HepG2 (cell line): ENCODE measurements around the gene GPBP1. TPM values are rescaled to one million over a fixed set of nuclear protein-coding genes. Genes with fewer than 3 reads are reported as not detected.
A peak's percentile ranks its signal among the peaks of the same experiment; 100 is the strongest.

Experiments used
- CHD4 ChIP-seq: fragments of 200-600 bp; sonication (generic); IDR thresholded peaks from 2 replicates; pipeline ENCODE4 v1.7.0; 2017; ENCODE audit warnings: mild to moderate bottlenecking, low read length, borderline replicate concordance
- DRAP1 ChIP-seq: IDR thresholded peaks from 2 replicates; pipeline ENCODE4 v1.6.1; 2016; ENCODE audit warnings: missing genetic modification reagents, missing compliant biosample characterization
- FOXC1 ChIP-seq: sonication (generic); formaldehyde crosslinking; IDR thresholded peaks from 2 replicates; pipeline ENCODE4 v1.8.0; 2022; ENCODE audit warnings: mild to moderate bottlenecking, missing genetic modification reagents, borderline replicate concordance
- GLMP ChIP-seq: sonication (generic); formaldehyde crosslinking; IDR thresholded peaks from 2 replicates; pipeline ENCODE4 v1.9.0; 2021; ENCODE audit warnings: missing genetic modification reagents, mild to moderate bottlenecking, borderline replicate concordance
- GPN1 ChIP-seq: sonication (generic); formaldehyde crosslinking; IDR thresholded peaks from 2 replicates; pipeline ENCODE4 v1.5.1; 2020; ENCODE audit warnings: missing genetic modification reagents, borderline replicate concordance
- HIVEP1 ChIP-seq: sonication (generic); formaldehyde crosslinking; IDR thresholded peaks from 2 replicates; pipeline ENCODE4 v1.4.0; 2020; ENCODE audit warnings: mild to moderate bottlenecking, missing genetic modification reagents
- HOXA3 ChIP-seq: sonication (generic); formaldehyde crosslinking; IDR thresholded peaks from 2 replicates; pipeline ENCODE4 v1.5.0; 2020; ENCODE audit warnings: missing genetic modification reagents
- IRX3 ChIP-seq: sonication (generic); formaldehyde crosslinking; IDR thresholded peaks from 2 replicates; pipeline ENCODE4 v1.8.1; 2023; ENCODE audit warnings: mild to moderate bottlenecking, low read depth, missing genetic modification reagents, borderline replicate concordance
- KLF12 ChIP-seq: sonication (generic); formaldehyde crosslinking; IDR thresholded peaks from 2 replicates; pipeline ENCODE4 v1.4.0; 2020; ENCODE audit warnings: missing genetic modification reagents, borderline replicate concordance
- KMT2A ChIP-seq: sonication (generic); formaldehyde crosslinking; IDR thresholded peaks from 2 replicates; pipeline ENCODE4 v1.4.0; 2020; ENCODE audit warnings: missing genetic modification reagents
- KMT2B ChIP-seq: IDR thresholded peaks from 2 replicates; pipeline ENCODE4 v1.6.1; 2016; ENCODE audit warnings: missing genetic modification reagents, missing compliant biosample characterization
- NR3C1 ChIP-seq: sonication (generic); formaldehyde crosslinking; IDR thresholded peaks from 2 replicates; pipeline ENCODE4 v1.4.0; 2020; ENCODE audit warnings: missing genetic modification reagents
- PLRG1 ChIP-seq: fragments of 450-650 bp; conservative IDR thresholded peaks from 2 replicates; pipeline ENCODE4 v1.6.1; 2016
- SOX13 ChIP-seq, 3 experiments: fragments of 450-650 bp in 1 of 3; sonication (generic) in 1 of 3; formaldehyde crosslinking in 1 of 3; IDR thresholded peaks in 2 of 3; conservative IDR thresholded peaks in 1 of 3; 2 replicates each; pipeline versions ENCODE4 v1.5.0 to v1.6.1; 2016 to 2020; ENCODE audit warnings: antibody characterized with exemption in 1 of 3, mild to moderate bottlenecking in 1 of 3, missing compliant biosample characterization in 1 of 3, missing genetic modification reagents in 1 of 3, moderate library complexity in 1 of 3
- SRSF4 ChIP-seq: fragments of 200-400 bp; formaldehyde crosslinking; IDR thresholded peaks from one replicate; pipeline ENCODE4 v1.6.1; 2018; ENCODE audit warnings: mild to moderate bottlenecking, low read depth, low read length, moderate library complexity; ENCODE audit not compliant: poor library complexity, severe bottlenecking
- TAF15 ChIP-seq: fragments of 200-400 bp; formaldehyde crosslinking; IDR thresholded peaks from one replicate; pipeline ENCODE4 v1.6.1; 2018; ENCODE audit warnings: mild to moderate bottlenecking, low read depth, low read length; ENCODE audit not compliant: poor library complexity, severe bottlenecking
- TEAD2 ChIP-seq: sonication (generic); formaldehyde crosslinking; IDR thresholded peaks from 2 replicates; pipeline ENCODE4 v1.9.0; 2021; ENCODE audit warnings: missing genetic modification reagents
- ZBTB42 ChIP-seq: sonication (generic); formaldehyde crosslinking; IDR thresholded peaks from 2 replicates; pipeline ENCODE4 v1.5.0; 2020; ENCODE audit warnings: mild to moderate bottlenecking, missing genetic modification reagents
- ZBTB8A ChIP-seq: sonication (generic); formaldehyde crosslinking; IDR thresholded peaks from 2 replicates; pipeline ENCODE4 v1.4.0; 2020; ENCODE audit warnings: mild to moderate bottlenecking, low read depth, missing genetic modification reagents, borderline replicate concordance
- ZNF317 ChIP-seq: sonication (generic); formaldehyde crosslinking; IDR thresholded peaks from 2 replicates; pipeline ENCODE4 v1.5.0; 2020; ENCODE audit warnings: mild to moderate bottlenecking, missing genetic modification reagents
- ZNF615 ChIP-seq: sonication (generic); formaldehyde crosslinking; IDR thresholded peaks from 2 replicates; pipeline ENCODE4 v1.5.0; 2020; ENCODE audit warnings: mild to moderate bottlenecking, missing genetic modification reagents, borderline replicate concordance
- ZNF619 ChIP-seq: sonication (generic); formaldehyde crosslinking; IDR thresholded peaks from 2 replicates; pipeline ENCODE4 v1.4.0; 2020; ENCODE audit warnings: mild to moderate bottlenecking, missing genetic modification reagents
- ZNF746 ChIP-seq: sonication (generic); formaldehyde crosslinking; IDR thresholded peaks from 2 replicates; pipeline ENCODE4 v1.8.0; 2022; ENCODE audit warnings: mild to moderate bottlenecking, missing genetic modification reagents
- ZNF747 ChIP-seq: sonication (generic); formaldehyde crosslinking; IDR thresholded peaks from 2 replicates; pipeline ENCODE4 v1.8.1; 2023; ENCODE audit warnings: missing genetic modification reagents, mild to moderate bottlenecking, borderline replicate concordance
- ZNF75D ChIP-seq: sonication (generic); formaldehyde crosslinking; IDR thresholded peaks from 2 replicates; pipeline ENCODE4 v1.8.1; 2023; ENCODE audit warnings: missing genetic modification reagents, mild to moderate bottlenecking, borderline replicate concordance
- polyA plus RNA-seq, 8 experiments: library from polyadenylated mRNA; depleted of rRNA in 3 of 8; stranded (reverse) in 7 of 8; unstranded in 1 of 8; fragments of >200 nt; fragmentation: Illumina TruSeq in 4 of 8; extraction: Trizol in 4 of 8; gene quantifications; 2 replicates each; pipeline versions ENCODE4 v1.2.1 to v1.2.3, GENCODE V29; 2011 to 2016; ENCODE audit warnings: low read depth in 4 of 8, missing spikeins in 1 of 8, mixed read lengths in 1 of 8; ENCODE audit not compliant: insufficient read depth in 1 of 8
- total RNA-seq, 5 experiments: library from RNA; depleted of rRNA; stranded (reverse); fragments of >200 nt; fragmentation: Illumina TruSeq; extraction: Trizol; gene quantifications; 2 replicates each; pipeline ENCODE4 v1.2.3, GENCODE V29; 2016; ENCODE audit warnings: low read depth in 1 of 5
- TF ChIP-seq, protein P1 (sequence below): sonication (generic); formaldehyde crosslinking; IDR thresholded peaks from 2 replicates; pipeline ENCODE4 v1.4.0; 2020; ENCODE audit warnings: missing genetic modification reagents, borderline replicate concordance

The GPBP1 gene
- total and polyA plus RNA-seq, 2 of the 13 experiments (the other 11 are each of a cell fraction or from before 2014, with no cell fraction given): 27.1 to 72.2 TPM

GRCh38 chr5:57173319-57174127 lies at the start of gene GPBP1 (continued):
- no peak for TF ChIP-seq SOX13 (IDR thresholded peaks at IDR 0.05)
- TF ChIP-seq SOX13 (CRISPR knock-in tag; conservative IDR thresholded peaks at IDR 0.05 in 1 of 2, IDR thresholded peaks at IDR 0.05 in 1 of 2): peak in 1 of 2 experiments; percentile 71; a peak in 2 of 4 replicates
- TF ChIP-seq ZBTB42 (CRISPR knock-in tag): peak; percentile 57; the same call in 1 of the 2 replicates
- no peak for TF ChIP-seq GPN1 (CRISPR knock-in tag)
- TF ChIP-seq ZNF746 (CRISPR knock-in tag): 0 out of 2 replicates have a peak, but pooled peaks have one; percentile 14
- peak; percentile 83 for TF ChIP-seq KMT2A (CRISPR knock-in tag)
- no peak for TF ChIP-seq ZNF317
- no peak for TF ChIP-seq TAF15
- no peak for TF ChIP-seq ZNF615 (CRISPR knock-in tag)
- TF ChIP-seq KLF12: peak; percentile 83
- TF ChIP-seq ZBTB8A (CRISPR knock-in tag): no peak
- TF ChIP-seq DRAP1: no peak; the same call in 1 of the 2 replicates
- no peak for TF ChIP-seq SRSF4
- peak; percentile 76 for TF ChIP-seq KMT2B
- peak; percentile 100 for TF ChIP-seq HIVEP1 (CRISPR knock-in tag)
- no peak for TF ChIP-seq ZNF75D (CRISPR knock-in tag)
- no peak for TF ChIP-seq CHD4
- peak; percentile 94 for TF ChIP-seq HOXA3 (CRISPR knock-in tag)
- TF ChIP-seq, protein P1, sequence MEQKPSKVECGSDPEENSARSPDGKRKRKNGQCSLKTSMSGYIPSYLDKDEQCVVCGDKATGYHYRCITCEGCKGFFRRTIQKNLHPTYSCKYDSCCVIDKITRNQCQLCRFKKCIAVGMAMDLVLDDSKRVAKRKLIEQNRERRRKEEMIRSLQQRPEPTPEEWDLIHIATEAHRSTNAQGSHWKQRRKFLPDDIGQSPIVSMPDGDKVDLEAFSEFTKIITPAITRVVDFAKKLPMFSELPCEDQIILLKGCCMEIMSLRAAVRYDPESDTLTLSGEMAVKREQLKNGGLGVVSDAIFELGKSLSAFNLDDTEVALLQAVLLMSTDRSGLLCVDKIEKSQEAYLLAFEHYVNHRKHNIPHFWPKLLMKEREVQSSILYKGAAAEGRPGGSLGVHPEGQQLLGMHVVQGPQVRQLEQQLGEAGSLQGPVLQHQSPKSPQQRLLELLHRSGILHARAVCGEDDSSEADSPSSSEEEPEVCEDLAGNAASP (CRISPR knock-in tag): no peak; the same call in 1 of the 2 replicates
- no peak for TF ChIP-seq IRX3 (CRISPR knock-in tag)
- no peak for TF ChIP-seq NR3C1 (CRISPR knock-in tag)
- TF ChIP-seq ZNF619 (CRISPR knock-in tag): no peak
- TF ChIP-seq TEAD2 (CRISPR knock-in tag): no peak
- TF ChIP-seq FOXC1 (CRISPR knock-in tag): no peak
- no peak for TF ChIP-seq PLRG1
- TF ChIP-seq ZNF747 (CRISPR knock-in tag): peak; percentile 64; the same call in 1 of the 2 replicates
- TF ChIP-seq GLMP (CRISPR knock-in tag): no peak
